NCI-H2196 (cell line): ENCODE data around the gene MAP1B.

ENCODE experiments used
- DNase-seq: peaks from one replicate; lab custom pipeline; 2025; ENCODE audit not compliant: unreplicated experiment; lab: John Stamatoyannopoulos, UW

Gene MAP1B

GRCh38 chr5:72096602-72097188 lies 10.6 kb upstream of the MAP1B start:
- no peak for DNase-seq

GRCh38 chr5:72101828-72102227 lies 5.4 kb upstream of the MAP1B start:
- no peak for DNase-seq

- DNase-seq = no peak
Measured at GRCh38 chr5:72106817-72107130, 501 bp upstream of the MAP1B start.

GRCh38 chr5:72107901-72108201 lies 576 bp downstream of the MAP1B start:
- DNase-seq = no peak

DNA sequence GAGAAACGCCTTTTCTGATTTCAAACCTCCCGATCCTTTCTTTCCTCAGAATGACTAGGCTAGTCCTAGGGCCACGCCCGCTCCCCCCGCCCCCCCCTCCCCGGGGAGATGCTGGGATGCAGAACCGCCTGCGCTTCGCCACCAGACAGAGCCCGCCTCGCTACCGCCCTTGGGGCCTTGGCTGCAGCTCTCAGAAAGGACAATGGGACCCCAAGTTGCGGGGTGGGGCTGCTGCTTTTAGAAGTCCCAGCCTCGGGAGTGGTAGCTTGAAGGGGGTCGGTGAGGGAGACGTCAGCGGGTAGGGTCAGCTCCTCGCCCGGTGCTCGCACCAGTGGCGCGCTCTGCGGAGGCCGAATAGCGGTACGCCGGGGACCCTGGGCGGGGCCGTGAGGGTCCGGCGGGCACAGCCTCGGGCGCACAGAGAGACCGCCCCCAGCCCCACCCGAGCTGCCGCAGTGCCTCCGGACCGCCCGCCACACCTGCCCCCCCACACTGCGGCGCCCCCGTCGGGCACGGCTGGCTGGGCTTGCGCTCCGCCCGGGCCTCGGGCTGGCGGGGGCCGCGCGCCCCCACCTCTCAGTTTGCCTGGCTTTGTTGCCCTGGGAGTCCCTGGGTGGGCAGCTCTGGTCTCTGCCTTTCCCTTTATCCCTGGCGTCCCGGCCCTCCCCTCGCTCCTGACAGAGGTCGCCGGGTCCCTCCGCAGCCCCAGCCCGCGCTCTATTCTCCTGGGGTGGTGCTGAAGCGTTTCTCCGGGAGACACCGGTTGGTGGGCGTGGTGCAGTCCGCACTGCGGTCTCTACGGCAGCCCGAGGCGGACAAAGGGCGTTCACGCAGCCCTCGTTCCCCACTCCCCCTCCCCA lies 1.2 kb downstream of the MAP1B start:
- peak; percentile 39 for DNase-seq

GRCh38 chr5:72109062-72109411 lies 1.8 kb downstream of the MAP1B start:
- no peak for DNase-seq

DNA sequence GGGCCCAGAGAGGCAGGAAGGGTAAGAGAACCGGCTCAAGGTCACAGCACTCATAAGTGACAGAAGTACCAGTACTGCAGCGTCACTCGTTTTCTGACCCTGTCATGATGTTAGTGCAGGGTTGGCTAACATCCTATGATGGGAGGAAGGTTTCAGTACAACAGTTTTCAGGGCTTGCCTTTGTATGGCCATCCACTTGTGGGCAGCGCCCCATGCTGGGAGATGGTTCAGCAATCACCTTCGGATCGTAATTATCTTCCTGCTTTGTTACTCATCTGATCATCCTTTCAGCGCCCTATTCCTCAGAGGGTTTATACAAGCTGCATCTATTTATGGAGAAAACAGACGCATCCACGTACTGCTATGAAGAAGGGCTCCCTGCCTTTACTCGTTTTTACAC lies 2.4 kb downstream of the MAP1B start:
- DNase-seq = no peak

GRCh38 chr5:72110394-72111013 lies 3.2 kb downstream of the MAP1B start:
- no peak for DNase-seq

DNA sequence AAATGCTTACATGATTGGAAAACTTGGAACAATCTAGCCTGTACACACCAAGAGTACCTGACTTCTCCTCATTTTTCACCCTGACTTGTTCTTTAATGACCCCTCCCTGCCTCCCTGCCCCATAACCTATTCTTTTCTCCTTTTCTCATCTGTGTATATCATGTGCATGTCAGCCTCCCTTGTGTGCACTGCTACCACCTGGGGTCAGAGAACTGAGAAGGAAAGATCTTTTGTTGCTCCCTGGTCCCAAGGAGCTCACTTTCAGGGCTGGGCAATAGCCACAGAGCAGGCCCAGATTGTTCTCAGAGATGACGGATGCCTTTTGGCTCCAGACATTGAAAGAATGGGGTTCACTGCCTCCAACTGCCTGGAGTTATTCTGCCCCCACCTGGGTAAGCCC lies 5.1 kb downstream of the MAP1B start:
- no peak for DNase-seq

DNA sequence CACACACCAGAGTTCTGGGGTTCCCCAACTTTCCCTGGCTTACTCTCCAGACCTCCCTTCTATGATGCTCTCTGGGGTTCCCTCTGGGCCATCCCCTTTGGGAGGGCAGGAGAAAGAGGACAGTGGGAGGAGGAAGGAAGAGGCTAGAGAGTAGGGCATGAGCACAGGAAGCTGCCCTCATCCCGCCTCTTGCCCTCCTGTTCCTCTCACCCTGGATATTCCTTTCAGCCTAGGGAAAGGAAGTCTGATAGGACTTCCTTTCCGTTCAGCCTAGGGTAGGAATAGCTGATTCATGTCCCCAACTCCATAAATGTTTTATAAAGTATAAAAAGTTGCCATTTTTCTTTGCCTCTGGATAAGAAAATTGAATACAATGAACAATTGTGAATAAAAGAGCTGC lies 7.4 kb downstream of the MAP1B start:
- DNase-seq = no peak

- no peak for DNase-seq
Measured at GRCh38 chr5:72115296-72115695, 8.0 kb downstream of the MAP1B start.

DNA sequence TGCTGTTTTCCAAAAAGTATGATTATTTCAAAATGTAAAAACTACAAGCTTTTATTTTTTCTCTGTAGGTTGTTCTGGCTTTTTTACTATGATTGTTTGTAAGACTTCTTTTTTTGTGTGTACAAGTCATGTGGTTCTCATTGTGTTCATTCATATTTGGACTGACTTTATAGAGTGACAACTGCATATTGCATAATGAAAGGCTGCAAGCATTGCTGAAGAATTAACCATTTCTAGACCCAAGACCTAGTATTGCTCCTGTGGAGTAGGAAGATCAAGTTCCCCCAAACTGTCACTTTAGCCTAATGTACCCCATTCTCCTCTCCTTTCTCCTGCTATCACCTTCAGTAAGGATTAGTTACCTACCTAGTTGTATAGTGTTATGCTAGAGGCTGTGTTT lies 10.0 kb downstream of the MAP1B start:
- DNase-seq = no peak

DNA sequence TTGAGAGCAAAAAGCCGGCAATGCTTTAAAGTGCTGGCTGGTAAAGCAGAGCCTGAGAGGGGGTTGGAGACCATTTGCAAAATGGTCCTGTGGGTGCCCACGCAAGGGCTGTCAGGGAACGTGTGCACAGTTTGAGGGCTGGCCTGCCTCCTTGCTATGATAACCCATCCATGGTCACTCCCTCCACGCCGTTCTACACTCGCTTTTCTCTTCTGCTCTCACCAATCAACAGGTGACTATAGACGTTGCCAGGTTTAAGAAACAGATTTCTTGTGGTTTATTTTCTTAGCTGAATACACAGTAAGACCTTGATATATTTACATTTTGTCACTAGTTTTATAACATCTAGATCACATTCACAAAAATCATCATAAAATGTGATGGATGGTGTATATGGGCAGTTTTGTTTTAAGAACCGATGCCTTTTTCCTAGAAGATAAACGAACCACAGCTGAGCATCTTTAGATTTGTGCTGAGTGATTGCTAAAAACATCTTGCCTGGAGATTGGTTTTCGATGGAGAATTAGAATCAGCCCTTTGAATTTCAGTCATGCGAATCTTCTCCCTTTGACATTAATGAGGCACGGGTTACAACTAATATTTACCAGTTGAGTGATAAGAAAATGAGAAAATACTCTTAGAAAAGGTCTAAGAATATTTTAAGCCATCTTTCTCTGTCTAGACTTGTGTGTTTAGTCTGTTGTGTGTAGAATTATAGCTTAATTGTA lies 13.9 kb downstream of the MAP1B start:
- no peak for DNase-seq

DNA sequence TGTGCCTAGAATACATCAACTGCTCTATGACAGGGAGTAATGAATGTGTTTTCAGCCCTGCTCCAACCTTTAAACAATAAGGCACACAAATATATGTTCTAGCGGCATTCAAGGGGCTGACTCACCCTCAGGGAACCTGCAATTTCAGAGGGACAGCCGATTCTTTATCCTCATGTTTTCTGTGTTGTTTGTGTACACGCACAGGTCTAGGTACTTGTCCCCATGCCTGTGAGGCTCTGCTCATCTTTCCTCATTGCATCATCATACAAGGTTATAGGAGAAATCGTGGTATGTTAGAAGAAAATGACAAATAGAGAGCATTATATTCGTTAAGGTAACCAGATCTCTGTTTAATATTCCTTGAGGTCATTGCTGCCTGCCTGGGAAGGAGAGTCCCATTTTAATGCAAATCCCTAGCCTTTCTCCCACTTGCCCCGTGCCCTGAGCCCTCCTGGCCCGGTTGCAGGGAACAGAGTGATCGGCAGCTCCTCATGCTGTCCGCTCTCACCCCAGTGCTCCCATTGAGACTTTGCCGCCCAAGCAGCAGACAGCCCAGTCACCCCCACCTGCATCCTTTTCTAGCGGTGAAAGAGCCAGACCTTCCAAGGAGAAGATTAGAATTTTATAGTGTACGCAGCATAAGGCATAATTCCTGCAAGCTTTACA lies 14.6 kb downstream of the MAP1B start:
- no peak for DNase-seq

DNA sequence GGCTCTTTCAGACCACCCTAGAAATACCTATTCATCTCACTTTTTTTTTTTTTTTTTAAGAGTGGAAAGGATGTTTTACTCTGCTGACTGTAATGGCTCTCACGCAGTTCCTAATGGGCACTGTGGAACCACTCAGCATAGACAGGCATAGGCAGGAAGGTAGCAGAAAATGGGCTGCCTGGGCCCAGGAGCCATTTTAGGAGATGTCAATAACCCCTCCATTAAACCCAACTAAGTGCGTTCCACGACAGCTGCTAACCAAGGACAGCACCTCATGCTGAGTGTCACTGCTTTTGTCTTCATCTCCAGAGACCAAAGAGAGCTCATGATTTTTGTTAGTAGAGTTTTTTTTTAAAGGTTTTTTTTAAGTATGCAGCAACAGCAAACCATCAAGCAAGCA lies 15.3 kb downstream of the MAP1B start:
- DNase-seq = no peak

DNA sequence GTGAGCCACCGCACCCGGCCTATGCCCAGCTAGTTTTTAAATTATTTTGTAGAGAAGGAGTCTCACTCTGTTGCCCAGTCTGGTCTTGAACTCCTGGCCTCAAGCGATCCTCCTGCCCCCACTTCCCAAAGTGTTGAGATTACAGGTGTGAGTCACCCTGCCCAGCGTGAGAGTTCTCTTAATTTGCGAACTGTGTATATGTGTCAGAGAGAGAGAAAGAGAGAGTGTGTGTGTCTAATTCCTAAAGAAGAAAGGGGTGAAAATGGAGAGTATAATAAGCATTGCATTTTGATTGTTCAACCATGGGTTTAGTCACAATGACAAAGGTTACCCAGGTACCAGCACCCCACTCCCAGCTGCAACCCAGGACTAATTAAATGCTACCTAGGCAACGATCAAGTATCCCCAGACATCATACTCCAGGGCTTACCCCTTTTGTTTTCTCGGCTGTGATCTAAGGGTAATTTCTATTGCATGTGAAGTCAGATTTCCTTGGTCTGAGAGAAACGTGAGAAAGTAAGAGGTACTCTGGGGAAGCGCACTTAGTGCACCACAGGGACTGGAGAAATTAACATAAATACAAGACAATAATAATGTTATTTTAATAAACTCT lies 16.6 kb downstream of the MAP1B start:
- DNase-seq = no peak

GRCh38 chr5:72125271-72125940 lies 18.1 kb downstream of the MAP1B start:
- no peak for DNase-seq

- DNase-seq = no peak
Measured at GRCh38 chr5:72125941-72126620, 18.8 kb downstream of the MAP1B start.

- no peak for DNase-seq
Measured at GRCh38 chr5:72126796-72127195, 19.5 kb downstream of the MAP1B start.

DNA sequence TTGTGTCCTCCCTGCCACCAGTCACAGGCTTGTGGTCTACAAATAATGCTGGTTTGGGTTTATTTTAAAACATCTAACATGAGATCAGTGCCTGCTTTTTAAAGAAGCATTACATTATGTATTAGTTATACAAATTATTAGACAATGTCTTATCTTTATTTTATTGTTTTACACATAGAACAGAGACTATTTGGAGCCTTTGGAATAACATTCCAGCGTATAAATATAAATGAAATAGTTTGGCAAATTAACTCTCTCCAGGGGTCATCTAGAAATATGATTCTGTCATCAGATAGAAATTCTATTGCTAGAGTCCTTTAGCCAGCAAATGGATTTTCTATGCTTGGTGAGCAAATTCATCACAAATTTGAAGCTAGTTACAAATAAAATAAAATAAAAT lies 22.4 kb downstream of the MAP1B start:
- DNase-seq = no peak
